Gastroesophageal sphincter (tissue), 4 donors: ENCODE data around the gene SDSL. TPM values are rescaled to one million over a fixed set of nuclear protein-coding genes. Genes with fewer than 3 reads are reported as not detected.

Source experiments
- ATAC-seq: fragments of 150-250 bp; one replicate; pipeline ENCODE4 v1.9.1; 2016; ENCODE audit warnings: mild to moderate bottlenecking, moderate library complexity
- H3K27ac ChIP-seq, 4 donors: fragments of 200-600 bp; sonication (generic) in 3 of 4; 1 replicate in 3 of 4; 2 replicates in 1 of 4; pipeline ENCODE4 v1.5.1; 2016 to 2019
- H3K27me3 ChIP-seq: fragments of 200-600 bp; sonication (generic); one replicate; pipeline ENCODE4 v1.5.1; 2019
- H3K36me3 ChIP-seq, 2 donors: fragments of 200-600 bp; sonication (generic); one replicate each; pipeline ENCODE4 v1.5.1; 2019; ENCODE audit warnings: control low read depth in 1 of 2
- H3K4me1 ChIP-seq, 3 donors: fragments of 200-600 bp; sonication (generic); 1 replicate in 2 of 3; 2 replicates in 1 of 3; pipeline ENCODE4 v1.5.1; 2016 to 2019; ENCODE audit warnings: control low read depth in 2 of 3
- H3K4me3 ChIP-seq, 2 donors: fragments of 200-600 bp; sonication (generic); one replicate each; pipeline ENCODE4 v1.5.1; 2019; ENCODE audit warnings: mild to moderate bottlenecking in 1 of 2, moderate library complexity in 1 of 2
- H3K9me3 ChIP-seq, 3 donors: fragments of 200-600 bp; sonication (generic); one replicate each; pipeline ENCODE4 v1.5.1; 2017 to 2019; ENCODE audit warnings: control low read depth in 2 of 3
- CTCF ChIP-seq, 4 experiments: fragments of 200-600 bp in 2 of 4; fragments of 450-650 bp in 2 of 4; sonication (generic) in 1 of 4; IDR thresholded peaks; one replicate each; pipeline ENCODE4 v1.5.1; 2017 to 2019; ENCODE audit warnings: antibody characterized with exemption in 4 of 4, mild to moderate bottlenecking in 2 of 4, moderate library complexity in 2 of 4
- EP300 ChIP-seq: sonication (generic); formaldehyde crosslinking; IDR thresholded peaks from one replicate; pipeline ENCODE4 v1.6.1; 2017; ENCODE audit warnings: antibody characterized with exemption, mild to moderate bottlenecking
- POLR2A ChIP-seq, 2 donors: fragments of 450-650 bp; IDR thresholded peaks; one replicate each; pipeline ENCODE4 v1.6.1; 2017; ENCODE audit warnings: antibody characterized with exemption in 2 of 2, mild to moderate bottlenecking in 2 of 2, moderate library complexity in 1 of 2
- POLR2AphosphoS5 ChIP-seq: sonication (generic); formaldehyde crosslinking; IDR thresholded peaks from one replicate; pipeline ENCODE4 v1.6.1; 2017; ENCODE audit warnings: antibody characterized with exemption
- WGBS, 2 donors: methylation state at CpG; one replicate each; pipeline ENCODE4 v1.1.5; 2018; ENCODE audit warnings: low coverage in 1 of 2; 5-methylcytosine and 5-hydroxymethylcytosine counted together
- total RNA-seq, 4 donors: library from RNA; depleted of rRNA; stranded (reverse); fragments of >200 nt; gene quantifications; one replicate each; pipeline ENCODE4 v1.1.0, GENCODE V29; 2016

Gene SDSL
- total RNA-seq, 4 donors from 2014 or later = 1.1 to 7.5 (median 2.6) TPM

- no peaks in the 10 kb centered on the region for H3K36me3 ChIP-seq
- H3K4me1 ChIP-seq = peaks cover 0 to 7% (median 0%) of the 10 kb centered on the region in 3 donors
- no peaks in the 10 kb centered on the region for H3K9me3 ChIP-seq
- no peak overlapping the region for H3K4me3 ChIP-seq
- ATAC-seq = no peak
- no peak for TF ChIP-seq EP300
- TF ChIP-seq CTCF (IDR thresholded peaks at IDR 0.05) = no peak
- peaks cover 100% of the 10 kb centered on the region for H3K27me3 ChIP-seq
- no peak overlapping the region for H3K27ac ChIP-seq
- 0% methylated on average over 2 of the region's 7 CpGs; no CpG with 5 or more reads in 1 of the 2 donors for WGBS, 2 donors
Measured at GRCh38 chr12:113477171-113477841, 55.1 kb downstream of the SDSL start.

GRCh38 chr12:113477842-113478215, 55.6 kb downstream of the SDSL start:
- ATAC-seq = no peak
- H3K4me3 ChIP-seq = no peak overlapping the region
- 7% methylated on average over 3 of the region's 3 CpGs; no CpG with 5 or more reads in 1 of the 2 donors for WGBS, 2 donors
- TF ChIP-seq POLR2A (IDR thresholded peaks at IDR 0.05) = no peak
- TF ChIP-seq CTCF (IDR thresholded peaks at IDR 0.05) = no peak
- TF ChIP-seq EP300 = no peak
- no peak for TF ChIP-seq POLR2AphosphoS5
- peaks cover 100% of the 10 kb centered on the region for H3K27me3 ChIP-seq
- H3K27ac ChIP-seq = no peak overlapping the region
- no peaks in the 10 kb centered on the region for H3K9me3 ChIP-seq
- no peaks in the 10 kb centered on the region for H3K36me3 ChIP-seq
- peaks cover 0 to 7% (median 0%) of the 10 kb centered on the region in 3 donors for H3K4me1 ChIP-seq

- no peaks in the 10 kb centered on the region for H3K9me3 ChIP-seq
- 0 to 2% methylated on average over 7 to 11 of the region's 41 CpGs for WGBS, 2 donors
- no peak overlapping the region for H3K4me3 ChIP-seq
- peaks cover 100% of the 10 kb centered on the region for H3K27me3 ChIP-seq
- H3K4me1 ChIP-seq = peaks cover 0 to 7% (median 0%) of the 10 kb centered on the region in 3 donors
- no peaks in the 10 kb centered on the region for H3K36me3 ChIP-seq
- TF ChIP-seq POLR2AphosphoS5 = no peak
- no peak for TF ChIP-seq POLR2A (IDR thresholded peaks at IDR 0.05)
- TF ChIP-seq CTCF (IDR thresholded peaks at IDR 0.05) = no peak
- TF ChIP-seq EP300 = no peak
- ATAC-seq = no peak
- H3K27ac ChIP-seq = no peak overlapping the region
Measured at GRCh38 chr12:113478351-113479011, 56.3 kb downstream of the SDSL start.

GRCh38 chr12:113479216-113479589, 57.0 kb downstream of the SDSL start:
- no peak for TF ChIP-seq POLR2AphosphoS5
- TF ChIP-seq POLR2A (IDR thresholded peaks at IDR 0.05) = no peak
- TF ChIP-seq CTCF (IDR thresholded peaks at IDR 0.05) = no peak
- TF ChIP-seq EP300 = no peak
- WGBS, 2 donors = 2 to 7% methylated on average over 9 of the region's 11 CpGs
- H3K9me3 ChIP-seq = no peaks in the 10 kb centered on the region
- ATAC-seq = no peak
- H3K36me3 ChIP-seq = no peaks in the 10 kb centered on the region
- H3K27me3 ChIP-seq = peaks cover 100% of the 10 kb centered on the region
- no peak overlapping the region for H3K4me3 ChIP-seq
- no peak overlapping the region for H3K27ac ChIP-seq
- H3K4me1 ChIP-seq = peaks cover 0 to 7% (median 0%) of the 10 kb centered on the region in 3 donors
